Mesenchymal stem cell (in vitro differentiated cells and primary cell): ENCODE measurements around the gene CALML4.

Experiments
- DNase-seq: peaks from one replicate; pipeline ENCODE4 v3.0.0-alpha.2; 2013
- H2AFZ ChIP-seq: one replicate; pipeline ENCODE4 v1.6.1; 2013; ENCODE audit warnings: low read depth, mild to moderate bottlenecking, control low read depth, inconsistent platforms, low read length, moderate library complexity
- H2AK5ac ChIP-seq: 2 replicates; pipeline ENCODE4 v1.6.1; 2013; ENCODE audit warnings: low read length, moderate library complexity, mild to moderate bottlenecking, inconsistent platforms; ENCODE audit not compliant: severe bottlenecking
- H2BK120ac ChIP-seq: one replicate; pipeline ENCODE4 v1.6.1; 2013; ENCODE audit warnings: low read depth, mild to moderate bottlenecking, inconsistent platforms, low read length, moderate library complexity
- H2BK12ac ChIP-seq, 2 experiments: one replicate each; pipeline ENCODE4 v1.6.1; 2013; ENCODE audit warnings: inconsistent platforms in 2 of 2, low read length in 2 of 2, mild to moderate bottlenecking in 2 of 2, moderate library complexity in 2 of 2, control low read depth in 1 of 2
- H2BK15ac ChIP-seq: one replicate; pipeline ENCODE4 v1.6.1; 2013; ENCODE audit warnings: mild to moderate bottlenecking, low read depth, inconsistent platforms; ENCODE audit not compliant: poor library complexity, severe bottlenecking
- H2BK5ac ChIP-seq: 2 replicates; pipeline ENCODE4 v1.6.1; 2013; ENCODE audit warnings: low read depth, mild to moderate bottlenecking, low read length, control low read depth, inconsistent platforms; ENCODE audit not compliant: poor library complexity, severe bottlenecking
- H3K14ac ChIP-seq, 2 experiments: one replicate each; pipeline ENCODE4 v1.6.1; 2013; ENCODE audit warnings: inconsistent platforms in 2 of 2, low read length in 2 of 2, control low read depth in 1 of 2, mild to moderate bottlenecking in 1 of 2, moderate library complexity in 1 of 2
- H3K18ac ChIP-seq, 2 experiments: one replicate each; pipeline ENCODE4 v1.6.1; 2013; ENCODE audit warnings: inconsistent platforms in 2 of 2, low read length in 2 of 2, control low read depth in 1 of 2, low read depth in 1 of 2, mild to moderate bottlenecking in 1 of 2
- H3K23ac ChIP-seq, 2 experiments: one replicate each; pipeline ENCODE4 v1.6.1; 2013; ENCODE audit warnings: inconsistent platforms in 2 of 2, low read length in 2 of 2, mild to moderate bottlenecking in 2 of 2, moderate library complexity in 2 of 2, control low read depth in 1 of 2
- H3K27ac ChIP-seq: 2 replicates; pipeline ENCODE4 v1.5.1; 2013; ENCODE audit warnings: mild to moderate bottlenecking, moderate library complexity, low read length, control low read depth, inconsistent platforms; ENCODE audit not compliant: poor library complexity, severe bottlenecking
- H3K27me3 ChIP-seq, 2 experiments: 2 replicates each; pipeline versions ENCODE4 v1.6.1 to v1.7.0; 2013; ENCODE audit warnings: low read length in 2 of 2, mild to moderate bottlenecking in 2 of 2, moderate library complexity in 2 of 2, control low read depth in 1 of 2, inconsistent platforms in 1 of 2; ENCODE audit not compliant: control insufficient read depth in 1 of 2, insufficient read depth in 1 of 2
- H3K36me3 ChIP-seq, 2 experiments: 2 replicates each; pipeline versions ENCODE4 v1.6.1 to v1.7.0; 2013; ENCODE audit warnings: low read length in 2 of 2, control low read depth in 1 of 2, inconsistent platforms in 1 of 2, low read depth in 1 of 2, mild to moderate bottlenecking in 1 of 2; ENCODE audit not compliant: insufficient read depth in 2 of 2, control insufficient read depth in 1 of 2
- H3K4ac ChIP-seq, 2 experiments: one replicate each; pipeline ENCODE4 v1.6.1; 2013; ENCODE audit warnings: inconsistent platforms in 2 of 2, low read length in 2 of 2, mild to moderate bottlenecking in 2 of 2, moderate library complexity in 2 of 2, control low read depth in 1 of 2, low read depth in 1 of 2
- H3K4me1 ChIP-seq: 2 replicates; pipeline ENCODE4 v1.6.1; 2013; ENCODE audit warnings: low read depth, low read length, control low read depth; ENCODE audit not compliant: control insufficient read depth, insufficient read depth
- H3K4me2 ChIP-seq: 2 replicates; pipeline ENCODE4 v1.6.1; 2013; ENCODE audit warnings: low read length, mild to moderate bottlenecking, inconsistent platforms; ENCODE audit not compliant: poor library complexity, severe bottlenecking
- H3K4me3 ChIP-seq, 2 experiments: 2 replicates each; pipeline versions ENCODE4 v1.5.1 to v1.7.0; 2013; ENCODE audit warnings: low read length in 2 of 2, mild to moderate bottlenecking in 2 of 2, control low read depth in 1 of 2, low read depth in 1 of 2; ENCODE audit not compliant: insufficient read depth in 1 of 2
- H3K79me1 ChIP-seq: replicated peaks from 2 replicates; pipeline ENCODE4 v1.6.1; 2013; ENCODE audit warnings: mild to moderate bottlenecking, control low read depth, low read length, inconsistent platforms; ENCODE audit not compliant: poor library complexity, severe bottlenecking
- H3K9ac ChIP-seq: 2 replicates; pipeline ENCODE4 v1.7.0; 2013; ENCODE audit warnings: mild to moderate bottlenecking, low read length, moderate library complexity
- H3K9me3 ChIP-seq: 2 replicates; pipeline ENCODE4 v1.7.0; 2013; ENCODE audit warnings: mild to moderate bottlenecking, low read length; ENCODE audit not compliant: control insufficient read depth
- H4K8ac ChIP-seq: one replicate; pipeline ENCODE4 v1.6.1; 2013; ENCODE audit warnings: inconsistent platforms, mild to moderate bottlenecking, low read length, moderate library complexity
- H4K91ac ChIP-seq: one replicate; pipeline ENCODE4 v1.6.1; 2013; ENCODE audit warnings: mild to moderate bottlenecking, low read length, inconsistent platforms
- WGBS: methylation state at CpG from one replicate; pipeline ENCODE4 v1.1.7; 2013; ENCODE audit warnings: mixed read lengths; 5-methylcytosine and 5-hydroxymethylcytosine counted together

Gene CALML4

DNA sequence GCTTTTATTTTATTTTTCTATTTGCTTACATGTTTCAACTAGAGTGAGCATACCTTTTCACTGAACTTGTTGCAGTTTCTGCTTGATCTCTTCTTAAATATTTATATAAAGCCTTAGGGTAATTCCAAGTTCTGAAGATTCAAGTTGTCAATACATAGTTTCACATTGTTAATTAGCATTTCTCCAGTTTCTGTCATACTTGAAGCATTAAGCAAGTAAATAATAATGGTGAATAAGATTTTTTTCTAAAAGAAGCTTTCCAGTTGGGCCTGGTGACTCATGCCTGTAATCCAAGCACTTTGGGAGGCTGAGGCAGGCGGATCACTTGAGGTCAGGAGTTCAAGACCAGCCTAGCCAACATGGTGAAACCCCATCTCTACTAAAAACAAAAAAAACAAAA, 53.9 kb downstream of the CALML4 start:
- peak; percentile 35 for DNase-seq
- Histone ChIP-seq H4K91ac (no peak overlapping the region), H2AK5ac (no peak overlapping the region), H2BK15ac (no peak overlapping the region), H2BK120ac (no peak overlapping the region), H2BK12ac (no peak overlapping the region), H3K23ac (no peak overlapping the region), H3K4me1 (no peaks in the 10 kb centered on the region), H2AFZ (no peak overlapping the region), H3K4ac (no peak overlapping the region), H3K4me2 (no peak overlapping the region), H3K27ac (no peak overlapping the region), H3K9me3 (no peaks in the 10 kb centered on the region), H3K18ac (no peak overlapping the region), H2BK5ac (no peak overlapping the region), H4K8ac (no peak overlapping the region), H3K4me3 (no peak overlapping the region), H3K9ac (no peak overlapping the region), H3K27me3 (no peaks in the 10 kb centered on the region), H3K79me1 (peaks cover 12% of the 10 kb centered on the region), H3K14ac (no peak overlapping the region), H3K36me3 (peaks cover 2 to 40% of the 10 kb centered on the region in 2 experiments)
- no CpG with 5 or more reads among the region's 1 CpG for WGBS

DNA sequence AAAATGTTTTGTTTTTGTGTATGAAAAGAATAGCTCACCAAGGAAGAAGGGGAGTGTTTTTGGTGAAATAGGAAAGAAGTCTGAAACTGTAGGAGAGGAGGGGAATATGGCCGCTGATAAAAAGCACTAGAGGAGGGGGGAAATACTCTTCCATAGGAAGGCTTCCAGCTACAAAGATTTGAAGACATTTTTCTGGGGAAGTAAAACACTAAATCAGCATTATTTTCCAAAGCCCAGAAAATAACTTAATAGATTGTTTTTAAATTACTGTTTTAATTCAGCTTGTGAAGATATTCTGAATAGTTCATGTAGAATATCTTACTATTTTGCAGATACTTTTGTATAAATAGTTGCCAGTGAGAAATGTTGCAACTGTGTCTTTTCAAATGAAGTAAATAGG, 54.9 kb downstream of the CALML4 start:
- no peak overlapping the region for H2BK5ac ChIP-seq
- H2AK5ac ChIP-seq, result no peak overlapping the region
- peaks cover 0 to 38% of the 10 kb centered on the region in 2 experiments for H3K36me3 ChIP-seq
- H3K23ac ChIP-seq, result no peak overlapping the region
- no peaks in the 10 kb centered on the region for H3K27me3 ChIP-seq
- no peak overlapping the region for H3K27ac ChIP-seq
- H2AFZ ChIP-seq, result no peak overlapping the region
- H3K79me1 ChIP-seq, result peaks cover 7% of the 10 kb centered on the region
- no CpG with 5 or more reads among the region's 1 CpG for WGBS
- H4K8ac ChIP-seq, result no peak overlapping the region
- H3K4me1 ChIP-seq, result no peaks in the 10 kb centered on the region
- no peaks in the 10 kb centered on the region for H3K9me3 ChIP-seq
- no peak overlapping the region for H2BK120ac ChIP-seq
- no peak overlapping the region for H3K14ac ChIP-seq
- no peak overlapping the region for H3K4ac ChIP-seq
- no peak overlapping the region for H2BK15ac ChIP-seq
- no peak overlapping the region for H3K9ac ChIP-seq
- H3K18ac ChIP-seq, result no peak overlapping the region
- DNase-seq, result no peak
- H3K4me2 ChIP-seq, result no peak overlapping the region
- no peak overlapping the region for H2BK12ac ChIP-seq
- H4K91ac ChIP-seq, result no peak overlapping the region
- H3K4me3 ChIP-seq, result no peak overlapping the region

DNA sequence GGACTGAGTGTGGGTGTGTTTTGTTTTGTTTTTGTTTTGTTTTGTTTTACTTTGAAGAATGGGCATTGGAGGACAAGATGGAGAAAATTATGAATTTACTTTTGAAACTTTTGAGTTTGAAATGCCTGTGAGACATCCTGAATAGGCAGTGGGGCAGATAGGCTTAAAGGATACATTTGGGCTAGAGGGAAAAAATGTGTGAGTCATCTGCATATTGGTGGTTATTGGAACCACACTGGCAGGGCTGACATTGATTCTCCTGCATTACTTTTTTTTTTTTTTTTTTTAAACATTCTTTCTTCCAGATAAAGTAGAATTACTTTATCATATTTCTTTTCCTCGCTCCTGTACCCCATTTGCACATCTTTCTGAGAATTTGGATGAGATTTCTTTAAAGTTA, 56.1 kb downstream of the CALML4 start:
- Histone ChIP-seq H3K27ac (no peak overlapping the region), H3K14ac (no peak overlapping the region), H2AK5ac (no peak overlapping the region), H3K23ac (no peak overlapping the region), H3K4me2 (no peak overlapping the region), H2AFZ (no peak overlapping the region), H2BK15ac (no peak overlapping the region), H3K4me3 (no peak overlapping the region), H3K79me1 (peaks cover 7% of the 10 kb centered on the region), H3K36me3 (peaks cover 0 to 35% of the 10 kb centered on the region in 2 experiments), H4K91ac (no peak overlapping the region), H3K9me3 (no peaks in the 10 kb centered on the region), H4K8ac (no peak overlapping the region), H3K9ac (no peak overlapping the region), H2BK5ac (no peak overlapping the region), H2BK12ac (no peak overlapping the region), H3K18ac (no peak overlapping the region), H3K4ac (no peak overlapping the region), H3K4me1 (no peaks in the 10 kb centered on the region), H3K27me3 (no peaks in the 10 kb centered on the region), H2BK120ac (no peak overlapping the region)
- WGBS, result no CpG with 5 or more reads among the region's 1 CpG
- DNase-seq, result peak; percentile 41

DNA sequence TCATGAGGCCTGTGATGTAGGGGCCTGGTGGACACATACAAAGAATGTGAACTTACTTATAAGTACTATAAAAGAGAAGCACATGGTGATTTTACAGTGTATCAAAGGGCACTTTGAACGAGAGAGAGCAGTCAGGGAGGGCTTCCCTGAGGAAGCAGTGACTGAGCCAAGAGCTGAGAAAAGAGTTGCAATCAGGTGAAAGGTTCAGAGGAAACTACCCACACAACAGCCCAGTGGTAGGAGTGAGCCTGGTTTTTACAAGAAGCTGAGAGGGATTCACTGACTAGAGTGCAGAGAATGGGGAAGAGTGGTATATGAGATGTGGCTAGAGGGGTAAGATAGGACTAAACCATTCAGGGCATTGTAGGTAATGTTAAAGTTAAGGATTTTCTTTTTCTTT, 57.1 kb downstream of the CALML4 start:
- Histone ChIP-seq H3K4me1 (no peaks in the 10 kb centered on the region), H3K36me3 (peaks cover 0 to 32% of the 10 kb centered on the region in 2 experiments), H2BK5ac (no peak overlapping the region), H2BK15ac (no peak overlapping the region), H3K23ac (no peak overlapping the region), H4K91ac (no peak overlapping the region), H2BK120ac (no peak overlapping the region), H3K27me3 (no peaks in the 10 kb centered on the region), H3K79me1 (peaks cover 7% of the 10 kb centered on the region), H3K4me3 (no peak overlapping the region), H3K4ac (no peak overlapping the region), H3K4me2 (no peak overlapping the region), H3K27ac (no peak overlapping the region), H3K14ac (no peak overlapping the region), H2AFZ (no peak overlapping the region), H4K8ac (no peak overlapping the region), H3K9me3 (no peaks in the 10 kb centered on the region), H3K9ac (no peak overlapping the region), H3K18ac (no peak overlapping the region), H2AK5ac (no peak overlapping the region), H2BK12ac (no peak overlapping the region)
- 96% methylated on average over 1 of the region's 1 CpG for WGBS
- DNase-seq, result no peak
